T-helper 1 cell (primary cell): ENCODE data around the gene RYR3.

Experiments
- DNase-seq, 5 donors: peaks; one replicate each; pipeline ENCODE4 v3.0.0-alpha.2; 2012 to 2020

The RYR3 gene

GRCh38 chr15:33660151-33660550 is 349.4 kb downstream of the RYR3 start:
- DNase-seq, result no peak

GRCh38 chr15:33662014-33662413 is 351.2 kb downstream of the RYR3 start:
- no peak for DNase-seq

- DNase-seq, result no peak
Measured at GRCh38 chr15:33664947-33665346, 354.2 kb downstream of the RYR3 start.

GRCh38 chr15:33670567-33670966 is 359.8 kb downstream of the RYR3 start:
- no peak for DNase-seq

- DNase-seq, result no peak
Measured at GRCh38 chr15:33671456-33671855, 360.7 kb downstream of the RYR3 start.

- no peak for DNase-seq
Measured at GRCh38 chr15:33675246-33675645, 364.5 kb downstream of the RYR3 start.

GRCh38 chr15:33677238-33677830 is 366.6 kb downstream of the RYR3 start:
- DNase-seq, result no peak

GRCh38 chr15:33678176-33678575 is 367.4 kb downstream of the RYR3 start:
- DNase-seq, result no peak

- no peak for DNase-seq
Measured at GRCh38 chr15:33678602-33679001, 367.8 kb downstream of the RYR3 start.

- no peak for DNase-seq
Measured at GRCh38 chr15:33679061-33679460, 368.3 kb downstream of the RYR3 start.

GRCh38 chr15:33680336-33680735 is 369.6 kb downstream of the RYR3 start:
- DNase-seq, result no peak

- no peak for DNase-seq
Measured at GRCh38 chr15:33693166-33693800, 382.5 kb downstream of the RYR3 start.

- DNase-seq, result no peak
Measured at GRCh38 chr15:33698126-33698525, 387.4 kb downstream of the RYR3 start.

GRCh38 chr15:33699145-33699544 is 388.4 kb downstream of the RYR3 start:
- DNase-seq, result no peak

- DNase-seq, result no peak
Measured at GRCh38 chr15:33699691-33700447, 389.1 kb downstream of the RYR3 start.

GRCh38 chr15:33700695-33701303 is 390.0 kb downstream of the RYR3 start:
- DNase-seq, result peak in 4 of 5 donors; percentile 25 to 43 (median 34)

- no peak for DNase-seq
Measured at GRCh38 chr15:33701304-33701696, 390.5 kb downstream of the RYR3 start.

- no peak for DNase-seq
Measured at GRCh38 chr15:33706173-33706572, 395.4 kb downstream of the RYR3 start.

- DNase-seq, result no peak
Measured at GRCh38 chr15:33710748-33711147, 400.0 kb downstream of the RYR3 start.

- no peak for DNase-seq
Measured at GRCh38 chr15:33716025-33716424, 405.3 kb downstream of the RYR3 start.

GRCh38 chr15:33720952-33721351 is 410.2 kb downstream of the RYR3 start:
- DNase-seq, result no peak

- no peak for DNase-seq
Measured at GRCh38 chr15:33722005-33722672, 411.4 kb downstream of the RYR3 start.

GRCh38 chr15:33722673-33723015 is 411.9 kb downstream of the RYR3 start:
- DNase-seq, result no peak
